Measurements from ENCODE around the gene SPATA17.

The SPATA17 gene

DNA sequence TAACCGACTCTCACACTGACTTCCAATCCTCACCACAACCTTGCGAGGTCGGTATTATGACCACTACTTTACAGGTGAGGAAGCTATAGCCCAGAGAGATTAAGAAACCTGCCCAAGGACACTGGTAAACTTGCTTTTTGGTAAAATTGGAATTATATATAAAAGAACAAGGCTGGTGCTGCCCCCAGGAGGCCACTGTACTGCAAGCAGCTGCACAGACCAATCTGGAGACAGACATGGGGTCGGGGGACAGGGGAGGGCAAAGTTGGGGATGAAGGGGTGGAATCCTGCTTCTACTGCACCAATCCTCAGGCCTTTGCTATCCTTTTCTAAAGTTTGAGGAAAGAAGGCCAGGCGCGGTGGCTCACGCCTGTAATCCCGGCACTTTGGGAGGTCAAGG lies 280.8 kb downstream of the SPATA17 start:
- DNase-seq (ENCODE audit: low read depth) = no peak

DNA sequence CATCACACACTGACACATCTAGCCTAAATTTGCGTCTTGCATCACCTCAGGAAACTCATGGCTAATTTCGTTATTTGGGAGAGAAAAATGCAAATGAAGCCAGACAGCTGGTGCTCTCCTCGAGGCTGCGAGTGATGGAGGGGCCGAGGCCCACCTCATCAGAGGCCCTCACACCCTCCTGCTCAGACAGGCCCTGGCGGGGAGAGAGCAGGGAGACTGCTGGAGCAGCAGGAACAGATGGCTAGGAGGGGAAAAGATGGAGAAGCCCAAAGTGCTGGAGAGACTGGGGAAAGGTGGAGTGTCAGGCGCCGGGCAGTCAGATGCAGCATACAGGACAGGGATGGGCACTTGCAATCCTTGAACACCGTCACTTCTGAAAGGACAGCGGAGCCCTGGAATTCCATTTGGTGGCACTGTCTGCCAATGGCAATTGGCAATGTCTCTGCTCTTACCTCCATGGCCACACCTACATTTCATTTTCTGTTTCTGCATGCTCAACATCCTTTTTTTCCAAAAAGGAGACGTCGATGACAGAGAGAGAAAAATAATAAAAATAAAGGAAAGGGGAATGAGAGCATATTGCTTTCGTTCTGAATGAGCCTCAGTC lies 286.2 kb downstream of the SPATA17 start:
- no peak for DNase-seq (ENCODE audit: low read depth)

DNA sequence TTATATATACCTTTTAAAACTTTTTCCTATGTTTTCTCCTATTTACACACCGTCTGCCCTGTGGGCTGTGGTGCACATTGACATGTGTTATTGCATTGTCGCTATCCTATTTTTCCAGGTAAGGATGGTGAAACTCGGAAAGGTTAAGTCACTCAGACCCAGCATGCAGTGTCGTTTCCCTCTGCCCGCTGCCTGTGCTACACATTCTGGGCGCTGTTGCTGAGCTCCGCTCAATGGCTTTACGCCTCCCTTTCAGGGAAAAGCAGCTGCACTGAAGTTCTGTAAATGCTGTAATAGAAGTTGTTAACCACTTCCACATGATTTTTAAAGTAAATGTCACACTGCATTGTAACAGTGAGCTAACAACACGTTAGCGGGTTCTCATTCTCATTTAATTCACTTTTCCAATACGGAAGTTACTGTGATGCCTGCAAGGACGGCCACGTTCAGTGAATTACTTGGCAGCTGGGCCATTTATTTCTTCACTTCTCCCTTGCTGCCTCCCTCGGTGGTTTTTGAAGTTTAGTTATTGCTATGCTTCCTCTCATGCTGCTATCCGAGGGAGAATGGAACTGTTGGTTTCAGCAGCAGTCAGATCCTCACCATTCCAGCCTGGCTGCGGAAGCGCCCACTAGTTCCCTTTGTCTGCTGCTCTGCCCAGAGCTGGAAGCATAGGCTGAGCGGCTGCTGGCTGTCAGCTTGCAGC lies 288.7 kb downstream of the SPATA17 start:
- DNase-seq (ENCODE audit: low read depth) = no peak
